Spleen (tissue), 11 donors: ENCODE data around the gene BABAM2. TPM values are rescaled to one million over a fixed set of nuclear protein-coding genes. Genes with fewer than 3 reads are reported as not detected.

Experiments used
- DNase-seq: peaks from one replicate; pipeline ENCODE4 v3.0.0-alpha.2; 2020
- H3K27ac ChIP-seq, 8 donors: fragments of 200-600 bp; sonication (generic) in 7 of 8; 1 replicate in 4 of 8; 2 replicates in 4 of 8; pipeline versions ENCODE4 v1.5.0 to v1.8.0; 2016 to 2021; ENCODE audit warnings: inconsistent platforms in 4 of 8, mild to moderate bottlenecking in 4 of 8, moderate library complexity in 1 of 8
- H3K27me3 ChIP-seq, 7 donors: fragments of 200-600 bp; sonication (generic) in 6 of 7; replicated peaks in 1 of 7; 1 replicate in 4 of 7; 2 replicates in 3 of 7; pipeline versions ENCODE4 v1.5.0 to v1.8.0; 2016 to 2021; ENCODE audit warnings: inconsistent platforms in 3 of 7, mild to moderate bottlenecking in 1 of 7
- H3K36me3 ChIP-seq, 6 donors: fragments of 200-600 bp; sonication (generic) in 5 of 6; 1 replicate in 4 of 6; 2 replicates in 2 of 6; pipeline versions ENCODE4 v1.5.0 to v1.8.0; 2016 to 2021; ENCODE audit warnings: inconsistent platforms in 2 of 6
- H3K4me1 ChIP-seq, 6 donors: fragments of 200-600 bp; sonication (generic) in 5 of 6; 1 replicate in 3 of 6; 2 replicates in 3 of 6; pipeline versions ENCODE4 v1.5.0 to v1.8.0; 2016 to 2021; ENCODE audit warnings: inconsistent platforms in 3 of 6
- H3K4me3 ChIP-seq, 8 donors: fragments of 200-600 bp; sonication (generic) in 7 of 8; 1 replicate in 4 of 8; 2 replicates in 4 of 8; pipeline versions ENCODE4 v1.5.0 to v1.8.0; 2016 to 2021; ENCODE audit warnings: inconsistent platforms in 4 of 8, mild to moderate bottlenecking in 4 of 8, moderate library complexity in 2 of 8
- H3K9me3 ChIP-seq, 8 donors: fragments of 200-600 bp; sonication (generic) in 7 of 8; 1 replicate in 4 of 8; 2 replicates in 4 of 8; pipeline versions ENCODE4 v1.5.0 to v1.8.0; 2016 to 2021; ENCODE audit warnings: inconsistent platforms in 4 of 8
- POLR2A ChIP-seq, 3 donors: fragments of 450-650 bp; IDR thresholded peaks; one replicate each; pipeline ENCODE4 v1.5.1; 2017; ENCODE audit warnings: antibody characterized with exemption in 3 of 3, mild to moderate bottlenecking in 1 of 3
- POLR2AphosphoS5 ChIP-seq, 3 donors: sonication (generic); formaldehyde crosslinking; IDR thresholded peaks; one replicate each; pipeline ENCODE4 v1.5.1; 2017; ENCODE audit warnings: antibody characterized with exemption in 3 of 3
- WGBS, 5 donors: extraction: QIAGEN DNeasy Blood & Tissue Kit in 3 of 5; methylation state at CpG; one replicate each; pipeline versions ENCODE4 v1.1.5 to v1.1.7; 2013 to 2018; 5-methylcytosine and 5-hydroxymethylcytosine counted together
- intact Hi-C: fragments of 100-400 bp; cut with DNase I; formaldehyde crosslinking; loops from one replicate; pipeline ENCODE4 v1.15.0; 2023; ENCODE audit warnings: low total_unique reads
- polyA plus RNA-seq, 3 donors: library from polyadenylated mRNA; stranded (reverse); fragments of 200-250 nt; gene quantifications; one replicate each; pipeline ENCODE4 v1.2.1, GENCODE V29; 2013
- total RNA-seq, 7 donors: library from RNA; depleted of rRNA in 3 of 7; stranded (reverse); fragments of >200 nt in 3 of 7; fragmentation: NEBNext Ultra II Directional in 4 of 7; extraction: Animal tissue kit (Norgen Biotek cat#: 25700) in 4 of 7; gene quantifications; one replicate each; pipeline versions ENCODE4 v1.1.0 to v1.2.1, GENCODE V29; 2016 to 2021
- TF ChIP-seq, protein P1 (sequence below), 11 experiments: fragments of 200-600 bp in 7 of 11; fragments of 450-650 bp in 4 of 11; sonication (generic) in 4 of 11; IDR thresholded peaks in 8 of 11; conservative IDR thresholded peaks in 3 of 11; 1 replicate in 7 of 11; 2 replicates in 4 of 11; pipeline versions ENCODE4 v1.4.0 to v1.8.0; 2016 to 2021; ENCODE audit warnings: antibody characterized with exemption in 11 of 11, inconsistent platforms in 4 of 11, mild to moderate bottlenecking in 1 of 11
- donor health status: healthy with polysubstance abuse.
- donor health status: DM: no; HTN: no; CAD: no; lungs with moderate emphysema.
- donor health status: DM: no; HTN: no; CAD: no.
- donor health status: Bipolar disorder and iron deficiency.
- donor health status: healthy.
- donor health status: DM: no; HTN: no; CAD: no.
- donor health status: DM: yes; HTN: yes; CAD: no.

Gene BABAM2
- total and polyA plus RNA-seq, 10 donors, result 16.1 to 70.1 (median 55.0) TPM

DNA sequence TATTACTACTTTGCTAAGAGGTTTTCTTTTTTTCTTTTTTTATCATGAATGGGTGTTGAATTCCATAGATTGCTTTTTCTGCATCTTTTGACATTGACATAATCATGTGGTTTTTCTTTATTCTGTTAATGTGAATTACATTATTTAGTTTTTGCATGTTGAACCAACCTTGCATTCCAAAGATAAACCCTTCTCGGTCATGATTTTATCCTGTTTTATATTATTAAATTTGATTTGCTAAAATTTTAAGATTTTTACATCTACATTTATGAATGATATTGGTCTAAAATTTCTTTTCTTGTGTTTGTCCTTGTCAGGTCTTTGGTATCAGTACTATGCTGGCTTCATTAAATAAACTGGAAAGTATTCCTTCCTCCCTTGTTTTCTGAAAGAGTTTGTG, 414.7 kb downstream of the BABAM2 start:
- Histone ChIP-seq H3K27ac (no peak overlapping the region), H3K4me3 (no peak overlapping the region), H3K27me3 (no peaks in the 10 kb centered on the region), H3K4me1 (no peaks in the 10 kb centered on the region), H3K9me3 (peaks cover 10 to 22% (median 17%) of the 10 kb centered on the region in 8 donors), H3K36me3 (peaks cover 0 to 80% (median 6%) of the 10 kb centered on the region in 6 donors)
- TF ChIP-seq POLR2A (IDR thresholded peaks at IDR 0.05) (no peak), POLR2AphosphoS5 (IDR thresholded peaks at IDR 0.05) (no peak)
- TF ChIP-seq, protein P1, sequence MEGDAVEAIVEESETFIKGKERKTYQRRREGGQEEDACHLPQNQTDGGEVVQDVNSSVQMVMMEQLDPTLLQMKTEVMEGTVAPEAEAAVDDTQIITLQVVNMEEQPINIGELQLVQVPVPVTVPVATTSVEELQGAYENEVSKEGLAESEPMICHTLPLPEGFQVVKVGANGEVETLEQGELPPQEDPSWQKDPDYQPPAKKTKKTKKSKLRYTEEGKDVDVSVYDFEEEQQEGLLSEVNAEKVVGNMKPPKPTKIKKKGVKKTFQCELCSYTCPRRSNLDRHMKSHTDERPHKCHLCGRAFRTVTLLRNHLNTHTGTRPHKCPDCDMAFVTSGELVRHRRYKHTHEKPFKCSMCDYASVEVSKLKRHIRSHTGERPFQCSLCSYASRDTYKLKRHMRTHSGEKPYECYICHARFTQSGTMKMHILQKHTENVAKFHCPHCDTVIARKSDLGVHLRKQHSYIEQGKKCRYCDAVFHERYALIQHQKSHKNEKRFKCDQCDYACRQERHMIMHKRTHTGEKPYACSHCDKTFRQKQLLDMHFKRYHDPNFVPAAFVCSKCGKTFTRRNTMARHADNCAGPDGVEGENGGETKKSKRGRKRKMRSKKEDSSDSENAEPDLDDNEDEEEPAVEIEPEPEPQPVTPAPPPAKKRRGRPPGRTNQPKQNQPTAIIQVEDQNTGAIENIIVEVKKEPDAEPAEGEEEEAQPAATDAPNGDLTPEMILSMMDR (IDR thresholded peaks at IDR 0.05 in 8 of 11, conservative IDR thresholded peaks at IDR 0.05 in 3 of 11), result no peak
- intact Hi-C loops, result no loop called here
- DNase-seq, result no peak
- 94 to 100% (median 97%) methylated on average over 1 of the region's 1 CpG for WGBS, 5 donors

DNA sequence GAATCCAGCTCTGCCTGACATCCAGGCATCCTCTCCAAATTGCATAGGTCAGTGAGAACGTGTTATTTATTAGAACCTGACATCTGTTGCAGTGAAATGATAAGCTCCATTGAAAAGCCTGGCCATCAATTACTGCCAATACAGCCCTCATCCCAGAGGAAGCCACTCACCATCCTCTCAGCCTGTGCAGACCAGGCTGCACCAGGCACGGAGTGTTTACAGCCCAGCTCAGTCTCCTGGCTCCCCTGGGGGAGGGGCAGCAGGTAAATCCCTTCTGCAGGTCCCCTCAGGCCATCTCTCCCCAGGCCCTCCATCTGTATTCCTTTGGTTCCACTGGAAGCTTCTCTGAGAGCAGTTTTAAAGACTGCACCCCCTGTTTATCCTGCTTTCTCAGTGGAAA, 419.6 kb downstream of the BABAM2 start:
- H3K4me3 ChIP-seq, result no peak overlapping the region
- TF ChIP-seq, protein P1 (IDR thresholded peaks at IDR 0.05 in 8 of 11, conservative IDR thresholded peaks at IDR 0.05 in 3 of 11), result no peak
- no peak for TF ChIP-seq POLR2AphosphoS5 (IDR thresholded peaks at IDR 0.05)
- TF ChIP-seq POLR2A (IDR thresholded peaks at IDR 0.05), result no peak
- H3K27ac ChIP-seq, result no peak overlapping the region
- WGBS, 5 donors, result 86 to 93% (median 90%) methylated on average over 2 of the region's 2 CpGs
- peaks cover 6 to 10% (median 8%) of the 10 kb centered on the region in 8 donors for H3K9me3 ChIP-seq
- intact Hi-C loops, result no loop called here
- DNase-seq, result no peak
- H3K27me3 ChIP-seq, result no peaks in the 10 kb centered on the region
- no peaks in the 10 kb centered on the region for H3K4me1 ChIP-seq
- H3K36me3 ChIP-seq, result peaks cover 0 to 63% (median 6%) of the 10 kb centered on the region in 6 donors

DNA sequence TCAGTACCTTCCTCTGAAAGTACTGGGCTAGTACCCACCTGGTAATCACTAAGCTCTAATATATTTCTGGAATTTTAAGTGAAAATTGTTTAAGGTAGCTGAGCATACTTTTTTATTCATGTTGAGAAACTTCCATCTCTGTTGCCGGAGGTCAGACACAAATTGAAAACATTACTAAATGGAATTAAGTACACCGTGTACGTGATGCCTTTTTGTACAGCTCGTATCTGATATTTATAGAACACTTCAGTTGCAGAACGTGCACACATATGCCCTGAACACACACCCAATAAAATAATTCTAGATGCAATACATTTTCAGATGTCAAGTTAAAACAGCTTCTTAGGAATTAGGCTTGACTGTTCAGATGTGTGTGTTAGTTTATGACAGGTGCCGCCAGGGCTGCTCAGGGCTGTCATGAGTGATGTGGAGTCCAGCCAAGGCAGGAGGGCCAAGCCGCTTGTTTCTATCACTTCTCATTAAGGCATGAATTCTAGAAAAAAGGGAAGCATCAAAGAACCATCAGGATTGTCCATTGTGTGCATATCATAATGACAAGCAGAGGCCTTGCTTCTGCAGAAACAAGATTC, 421.2 kb downstream of the BABAM2 start:
- Histone ChIP-seq H3K27me3 (no peaks in the 10 kb centered on the region), H3K27ac (no peak overlapping the region), H3K4me3 (no peak overlapping the region), H3K4me1 (no peaks in the 10 kb centered on the region), H3K9me3 (no peaks in the 10 kb centered on the region), H3K36me3 (peaks cover 0 to 53% (median 6%) of the 10 kb centered on the region in 6 donors)
- TF ChIP-seq, protein P1 (IDR thresholded peaks at IDR 0.05 in 8 of 11, conservative IDR thresholded peaks at IDR 0.05 in 3 of 11), result no peak
- TF ChIP-seq POLR2AphosphoS5 (IDR thresholded peaks at IDR 0.05) (no peak), POLR2A (IDR thresholded peaks at IDR 0.05) (no peak)
- WGBS, 5 donors, result 83 to 96% (median 91%) methylated on average over 7 of the region's 7 CpGs
- no peak for DNase-seq
- intact Hi-C loops, result no loop called here

DNA sequence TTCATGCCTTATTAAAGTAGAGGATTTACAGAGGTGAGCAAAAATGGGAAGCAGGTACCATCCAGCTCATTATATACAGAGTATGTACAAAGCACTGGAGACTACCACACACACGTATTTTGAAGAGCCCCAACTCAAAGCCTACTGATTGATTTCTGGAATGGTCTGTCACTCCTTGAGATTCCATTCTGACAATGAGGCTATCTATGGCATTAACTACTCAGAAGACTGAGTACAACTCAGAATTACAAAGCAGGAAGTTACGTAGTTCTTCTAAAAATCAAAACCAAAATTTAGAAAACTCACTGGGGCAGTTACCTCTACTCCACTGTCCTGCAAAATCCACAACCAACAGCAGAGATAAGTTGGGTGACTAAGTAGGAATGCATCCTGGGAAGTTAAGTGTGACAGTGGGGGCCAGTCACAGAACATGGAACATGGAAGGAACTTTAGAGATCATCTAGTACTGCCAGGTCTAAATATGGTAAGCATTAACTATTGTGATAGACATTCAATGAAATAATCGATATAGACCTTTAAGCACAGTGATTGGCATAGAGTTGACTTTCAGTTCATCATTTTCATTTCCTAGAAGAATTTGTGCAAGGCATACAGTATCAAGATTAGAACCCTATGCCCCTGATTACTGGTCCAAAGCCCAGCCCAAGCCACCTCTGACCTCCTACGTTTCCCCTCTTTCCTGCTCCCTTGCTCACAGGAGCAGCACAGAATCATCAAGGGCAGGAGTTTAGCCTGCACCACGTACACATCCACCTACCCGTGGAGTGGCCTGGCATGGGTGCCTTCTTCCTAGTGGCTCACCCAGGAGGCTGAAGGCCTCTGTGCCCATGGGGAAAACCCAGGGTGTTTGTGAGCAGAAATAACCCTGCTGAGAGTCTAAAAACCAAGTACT, 422.0 kb downstream of the BABAM2 start:
- intact Hi-C loops, result no loop called here
- H3K4me1 ChIP-seq, result no peaks in the 10 kb centered on the region
- no peaks in the 10 kb centered on the region for H3K27me3 ChIP-seq
- H3K36me3 ChIP-seq, result peaks cover 0 to 52% (median 6%) of the 10 kb centered on the region in 6 donors
- no peak overlapping the region for H3K4me3 ChIP-seq
- H3K27ac ChIP-seq, result no peak overlapping the region
- no peak for TF ChIP-seq POLR2AphosphoS5 (IDR thresholded peaks at IDR 0.05)
- TF ChIP-seq, protein P1 (IDR thresholded peaks at IDR 0.05 in 8 of 11, conservative IDR thresholded peaks at IDR 0.05 in 3 of 11), result no peak
- WGBS, 5 donors, result 71 to 88% (median 85%) methylated on average over 6 of the region's 6 CpGs
- H3K9me3 ChIP-seq, result no peaks in the 10 kb centered on the region
- no peak for DNase-seq
